Trophoblast cell (in vitro differentiated cells and primary cell): ENCODE results near the gene MAP1LC3B2. TPM values are rescaled to one million over a fixed set of nuclear protein-coding genes. Genes with fewer than 3 reads are reported as not detected.

Experiments
- DNase-seq, 2 donors: peaks; one replicate each; pipeline ENCODE4 v3.0.0-alpha.2; 2016
- H2AFZ ChIP-seq: 2 replicates; pipeline ENCODE4 v1.6.1; 2013; ENCODE audit warnings: low read length, moderate library complexity, mild to moderate bottlenecking; ENCODE audit not compliant: insufficient read depth, poor library complexity
- H2AK5ac ChIP-seq: 2 replicates; pipeline ENCODE4 v1.6.1; 2013; ENCODE audit warnings: mild to moderate bottlenecking, low read length
- H2BK120ac ChIP-seq: 2 replicates; pipeline ENCODE4 v1.6.1; 2013; ENCODE audit warnings: low read length, mild to moderate bottlenecking, moderate library complexity; ENCODE audit not compliant: insufficient read depth, poor library complexity
- H2BK12ac ChIP-seq: 2 replicates; pipeline ENCODE4 v1.6.1; 2013; ENCODE audit warnings: mild to moderate bottlenecking, low read length, moderate library complexity
- H2BK5ac ChIP-seq: 2 replicates; pipeline ENCODE4 v1.6.1; 2013; ENCODE audit warnings: low read length, low read depth, moderate library complexity, mild to moderate bottlenecking; ENCODE audit not compliant: poor library complexity
- H3K14ac ChIP-seq: 2 replicates; pipeline ENCODE4 v1.6.1; 2013; ENCODE audit warnings: mild to moderate bottlenecking, low read length
- H3K18ac ChIP-seq: 2 replicates; pipeline ENCODE4 v1.6.1; 2013; ENCODE audit warnings: mild to moderate bottlenecking, low read length
- H3K23ac ChIP-seq: 2 replicates; pipeline ENCODE4 v1.6.1; 2013; ENCODE audit warnings: low read length
- H3K27ac ChIP-seq: 2 replicates; pipeline ENCODE4 v1.5.1; 2013; ENCODE audit warnings: low read depth, mild to moderate bottlenecking, inconsistent platforms, low read length, moderate library complexity
- H3K27me3 ChIP-seq: 2 replicates; pipeline ENCODE4 v1.6.1; 2013; ENCODE audit warnings: inconsistent platforms, mild to moderate bottlenecking, low read length, moderate library complexity; ENCODE audit not compliant: insufficient read depth
- H3K36me3 ChIP-seq, 2 experiments: 1 replicate in 1 of 2; 2 replicates in 1 of 2; pipeline ENCODE4 v1.6.1; 2013; ENCODE audit warnings: low read length in 2 of 2, mild to moderate bottlenecking in 2 of 2, moderate library complexity in 1 of 2; ENCODE audit not compliant: insufficient read depth in 2 of 2, control insufficient read depth in 1 of 2
- H3K4ac ChIP-seq: 2 replicates; pipeline ENCODE4 v1.6.1; 2013; ENCODE audit warnings: low read depth, mild to moderate bottlenecking, low read length, moderate library complexity
- H3K4me1 ChIP-seq, 2 experiments: 1 replicate in 1 of 2; 2 replicates in 1 of 2; pipeline ENCODE4 v1.6.1; 2013; ENCODE audit warnings: low read length in 2 of 2, mild to moderate bottlenecking in 2 of 2, moderate library complexity in 1 of 2; ENCODE audit not compliant: insufficient read depth in 2 of 2, control insufficient read depth in 1 of 2
- H3K4me2 ChIP-seq: 2 replicates; pipeline ENCODE4 v1.6.1; 2013; ENCODE audit warnings: inconsistent platforms, mild to moderate bottlenecking, low read length, moderate library complexity
- H3K4me3 ChIP-seq: 2 replicates; pipeline ENCODE4 v1.5.1; 2013; ENCODE audit warnings: mild to moderate bottlenecking, low read depth, low read length, inconsistent platforms
- H3K79me1 ChIP-seq: one replicate; pipeline ENCODE4 v1.6.1; 2013; ENCODE audit warnings: low read length
- H3K79me2 ChIP-seq: 2 replicates; pipeline ENCODE4 v1.6.1; 2013; ENCODE audit warnings: low read length, mild to moderate bottlenecking; ENCODE audit not compliant: control insufficient read depth, insufficient read depth, poor library complexity
- H3K9ac ChIP-seq: 2 replicates; pipeline ENCODE4 v1.6.1; 2013; ENCODE audit warnings: mild to moderate bottlenecking, low read length
- H3K9me3 ChIP-seq: 2 replicates; pipeline ENCODE4 v1.6.1; 2013; ENCODE audit warnings: low read depth, mild to moderate bottlenecking, control low read depth, inconsistent platforms, low read length; ENCODE audit not compliant: insufficient read depth
- H4K12ac ChIP-seq: 2 replicates; pipeline ENCODE4 v1.6.1; 2013; ENCODE audit warnings: low read depth, mild to moderate bottlenecking, low read length, moderate library complexity
- H4K8ac ChIP-seq: 2 replicates; pipeline ENCODE4 v1.6.1; 2013; ENCODE audit warnings: low read depth, mild to moderate bottlenecking, low read length, moderate library complexity
- H4K91ac ChIP-seq: one replicate; pipeline ENCODE4 v1.6.1; 2013; ENCODE audit warnings: low read depth, mild to moderate bottlenecking, low read length, moderate library complexity
- WGBS: extraction: QIAGEN DNeasy Blood & Tissue Kit; methylation state at CpG from one replicate; pipeline ENCODE4 v1.1.7; 2013; ENCODE audit warnings: missing lambda C conversion rate; ENCODE audit not compliant: insufficient read length, insufficient coverage; ENCODE audit errors: extremely low coverage; 5-methylcytosine and 5-hydroxymethylcytosine counted together
- polyA plus RNA-seq: library from polyadenylated mRNA; stranded (reverse); fragments of 200-250 nt; gene quantifications from 2 replicates; pipeline ENCODE4 v1.2.3, GENCODE V29; 2013

MAP1LC3B2 gene
- 0.28 and 0.31 TPM in 2 replicates for polyA plus RNA-seq

DNA sequence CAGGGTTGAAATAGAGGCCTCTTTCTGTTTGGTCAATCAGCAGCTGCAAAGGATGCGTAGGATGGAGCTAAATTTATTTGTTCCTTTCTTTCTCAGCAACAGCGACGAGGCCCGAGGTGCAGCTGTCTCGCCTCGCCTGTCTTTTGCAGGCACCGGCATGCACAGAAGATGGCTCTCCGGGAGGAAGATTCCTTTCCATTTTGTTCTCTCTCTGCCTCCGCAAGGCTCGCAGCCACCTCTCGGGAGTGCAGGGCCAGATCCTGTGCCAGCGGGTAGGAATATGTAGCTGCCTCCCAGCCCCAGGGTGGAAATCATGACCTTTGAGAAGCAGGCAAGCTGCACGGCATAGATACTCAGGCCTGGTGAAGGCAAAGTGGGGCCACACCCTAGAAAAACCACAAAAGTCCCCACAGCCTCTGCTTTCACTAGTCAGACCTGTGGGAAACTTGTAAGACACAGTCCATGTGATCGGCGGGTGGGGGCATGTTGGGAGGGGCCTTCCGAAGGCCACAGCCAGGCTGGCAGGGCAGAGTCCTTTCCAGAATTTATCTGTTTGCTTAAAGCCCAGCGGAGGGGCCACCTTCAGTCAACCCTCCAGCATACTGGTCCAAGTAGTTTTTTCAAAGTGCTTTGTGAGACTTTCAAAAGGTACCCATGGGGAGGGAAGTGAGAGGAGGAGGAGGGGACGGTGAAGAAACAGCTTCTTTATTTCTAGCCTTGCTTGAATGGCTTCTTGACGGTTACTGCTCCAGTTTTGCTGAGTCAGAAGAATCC is at the start of gene MAP1LC3B2:
TSS of gene MAP1LC3B2 (plus strand) at position 220 of the 774 bp plus-strand sequence. CDS start 16,562 bp downstream, outside the sequence.
- Histone ChIP-seq H3K27me3 (no peaks in the 10 kb centered on the region), H2BK5ac (peak within 1 kb of the TSS; percentile 60), H3K14ac (no peak within 1 kb of the TSS), H3K23ac (no peak within 1 kb of the TSS), H2AK5ac (no peak within 1 kb of the TSS), H4K91ac (peak within 1 kb of the TSS; percentile 7), H3K79me2 (no peaks in the 10 kb centered on the region), H3K9ac (no peak within 1 kb of the TSS), H4K12ac (no peak within 1 kb of the TSS), H4K8ac (no peak within 1 kb of the TSS), H3K9me3 (no peaks in the 10 kb centered on the region), H2BK120ac (no peak within 1 kb of the TSS), H3K4ac (no peak within 1 kb of the TSS), H3K79me1 (no peaks in the 10 kb centered on the region), H2BK12ac (no peak within 1 kb of the TSS), H2AFZ (no peak within 1 kb of the TSS), H3K4me3 (no peak within 1 kb of the TSS), H3K27ac (no peak within 1 kb of the TSS), H3K4me1 (peaks cover 4 to 12% of the 10 kb centered on the region in 2 experiments), H3K4me2 (peak within 1 kb of the TSS; percentile 12), H3K36me3 (no peaks in the 10 kb centered on the region), H3K18ac (no peak within 1 kb of the TSS)
- no CpG with 5 or more reads among the region's 19 CpGs for WGBS
- DNase-seq: peak in 1 of 2 donors; percentile 19

- no peak overlapping the region for H3K14ac ChIP-seq
- no peak overlapping the region for H4K91ac ChIP-seq
- H3K9me3 ChIP-seq: no peaks in the 10 kb centered on the region
- no peak overlapping the region for H2BK5ac ChIP-seq
- H2BK12ac ChIP-seq: no peak overlapping the region
- H3K4ac ChIP-seq: no peak overlapping the region
- H3K23ac ChIP-seq: no peak overlapping the region
- H3K79me1 ChIP-seq: no peaks in the 10 kb centered on the region
- H3K4me3 ChIP-seq: no peak overlapping the region
- no peaks in the 10 kb centered on the region for H3K4me1 ChIP-seq
- H3K4me2 ChIP-seq: no peak overlapping the region
- H2AK5ac ChIP-seq: no peak overlapping the region
- no peaks in the 10 kb centered on the region for H3K79me2 ChIP-seq
- H4K12ac ChIP-seq: no peak overlapping the region
- no peaks in the 10 kb centered on the region for H3K27me3 ChIP-seq
- no peak for DNase-seq
- WGBS: no CpG with 5 or more reads among the region's 8 CpGs
- H3K36me3 ChIP-seq: no peaks in the 10 kb centered on the region
- no peak overlapping the region for H2AFZ ChIP-seq
- no peak overlapping the region for H3K9ac ChIP-seq
- no peak overlapping the region for H2BK120ac ChIP-seq
- no peak overlapping the region for H3K18ac ChIP-seq
- H4K8ac ChIP-seq: no peak overlapping the region
- no peak overlapping the region for H3K27ac ChIP-seq
Observed at GRCh38 chr12:116513944-116514343, 45.2 kb upstream of the MAP1LC3B2 start.

DNA sequence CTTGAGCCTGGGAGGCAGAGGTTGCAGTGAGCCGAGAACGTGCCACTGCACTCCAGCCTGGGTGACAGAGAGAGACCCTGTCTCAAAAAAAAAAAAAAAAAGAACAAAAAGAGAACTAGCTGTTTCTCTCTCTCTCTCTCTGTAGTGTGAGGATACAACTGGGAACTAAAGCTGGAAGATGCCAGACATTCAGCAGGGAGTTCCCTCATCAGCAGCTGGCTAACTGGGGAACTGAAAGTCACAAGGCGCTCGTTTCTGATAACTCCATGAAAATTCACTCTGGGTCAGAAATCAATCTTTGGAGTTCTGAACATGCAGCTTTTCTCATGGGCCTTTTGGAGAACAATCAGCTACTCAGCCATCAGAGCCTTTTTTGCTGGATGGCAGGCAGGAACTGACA is 43.5 kb upstream of the MAP1LC3B2 start:
- Histone ChIP-seq H3K4me1 (no peaks in the 10 kb centered on the region), H3K27ac (no peak overlapping the region), H3K23ac (no peak overlapping the region), H3K14ac (no peak overlapping the region), H3K27me3 (no peaks in the 10 kb centered on the region), H4K8ac (no peak overlapping the region), H3K79me2 (no peaks in the 10 kb centered on the region), H3K4me3 (no peak overlapping the region), H3K36me3 (no peaks in the 10 kb centered on the region), H2AK5ac (no peak overlapping the region), H3K9me3 (no peaks in the 10 kb centered on the region), H4K12ac (no peak overlapping the region), H2BK5ac (no peak overlapping the region), H3K4ac (no peak overlapping the region), H2AFZ (no peak overlapping the region), H2BK120ac (no peak overlapping the region), H3K79me1 (no peaks in the 10 kb centered on the region), H3K18ac (no peak overlapping the region), H2BK12ac (no peak overlapping the region), H4K91ac (no peak overlapping the region), H3K4me2 (no peak overlapping the region), H3K9ac (no peak overlapping the region)
- WGBS: no CpG with 5 or more reads among the region's 4 CpGs
- DNase-seq: no peak

GRCh38 chr12:116516657-116517056 is 42.5 kb upstream of the MAP1LC3B2 start:
- H4K91ac ChIP-seq: no peak overlapping the region
- H4K12ac ChIP-seq: no peak overlapping the region
- no peak overlapping the region for H3K4ac ChIP-seq
- no CpG with 5 or more reads among the region's 11 CpGs for WGBS
- H3K36me3 ChIP-seq: no peaks in the 10 kb centered on the region
- H3K23ac ChIP-seq: no peak overlapping the region
- H3K9me3 ChIP-seq: no peaks in the 10 kb centered on the region
- H2BK120ac ChIP-seq: no peak overlapping the region
- no peak for DNase-seq
- no peaks in the 10 kb centered on the region for H3K79me1 ChIP-seq
- H3K27me3 ChIP-seq: no peaks in the 10 kb centered on the region
- no peak overlapping the region for H2BK12ac ChIP-seq
- no peaks in the 10 kb centered on the region for H3K79me2 ChIP-seq
- no peak overlapping the region for H2BK5ac ChIP-seq
- no peak overlapping the region for H2AK5ac ChIP-seq
- no peak overlapping the region for H3K27ac ChIP-seq
- no peak overlapping the region for H3K14ac ChIP-seq
- H2AFZ ChIP-seq: no peak overlapping the region
- H3K4me3 ChIP-seq: no peak overlapping the region
- no peak overlapping the region for H3K9ac ChIP-seq
- H4K8ac ChIP-seq: no peak overlapping the region
- H3K4me1 ChIP-seq: peaks cover 5% of the 10 kb centered on the region in 2 experiments
- H3K4me2 ChIP-seq: no peak overlapping the region
- no peak overlapping the region for H3K18ac ChIP-seq
